Fibroblast of villous mesenchyme (primary cell): ENCODE measurements around the gene NAGA. TPM values are rescaled to one million over a fixed set of nuclear protein-coding genes. Genes with fewer than 3 reads are reported as not detected.
"Not testable (repeated sequence)": the region's sequence is repeated elsewhere in the genome, so short reads cannot be mapped to it uniquely, and the experiment has no call there.

Source experiments
- DNase-seq: peaks from one replicate; pipeline ENCODE4 v3.0.0-alpha.2; 2010; ENCODE audit warnings: low read depth
- H3K4me3 ChIP-seq: 2 replicates; pipeline ENCODE4 v1.5.1; 2011; ENCODE audit warnings: low read depth, mild to moderate bottlenecking, low read length
- total RNA-seq: library from RNA; depleted of rRNA; stranded (reverse); fragments of >200 nt; gene quantifications from 2 replicates; pipeline ENCODE4 v1.2.3, GENCODE V29; 2012
- TF ChIP-seq, protein P1 (sequence below): IDR thresholded peaks from 2 replicates; pipeline ENCODE4 v1.5.1; 2012; ENCODE audit warnings: low read depth, mild to moderate bottlenecking, low read length; ENCODE audit not compliant: insufficient read depth

NAGA gene
- total RNA-seq, result 31.1 and 41.6 TPM in 2 replicates

DNA sequence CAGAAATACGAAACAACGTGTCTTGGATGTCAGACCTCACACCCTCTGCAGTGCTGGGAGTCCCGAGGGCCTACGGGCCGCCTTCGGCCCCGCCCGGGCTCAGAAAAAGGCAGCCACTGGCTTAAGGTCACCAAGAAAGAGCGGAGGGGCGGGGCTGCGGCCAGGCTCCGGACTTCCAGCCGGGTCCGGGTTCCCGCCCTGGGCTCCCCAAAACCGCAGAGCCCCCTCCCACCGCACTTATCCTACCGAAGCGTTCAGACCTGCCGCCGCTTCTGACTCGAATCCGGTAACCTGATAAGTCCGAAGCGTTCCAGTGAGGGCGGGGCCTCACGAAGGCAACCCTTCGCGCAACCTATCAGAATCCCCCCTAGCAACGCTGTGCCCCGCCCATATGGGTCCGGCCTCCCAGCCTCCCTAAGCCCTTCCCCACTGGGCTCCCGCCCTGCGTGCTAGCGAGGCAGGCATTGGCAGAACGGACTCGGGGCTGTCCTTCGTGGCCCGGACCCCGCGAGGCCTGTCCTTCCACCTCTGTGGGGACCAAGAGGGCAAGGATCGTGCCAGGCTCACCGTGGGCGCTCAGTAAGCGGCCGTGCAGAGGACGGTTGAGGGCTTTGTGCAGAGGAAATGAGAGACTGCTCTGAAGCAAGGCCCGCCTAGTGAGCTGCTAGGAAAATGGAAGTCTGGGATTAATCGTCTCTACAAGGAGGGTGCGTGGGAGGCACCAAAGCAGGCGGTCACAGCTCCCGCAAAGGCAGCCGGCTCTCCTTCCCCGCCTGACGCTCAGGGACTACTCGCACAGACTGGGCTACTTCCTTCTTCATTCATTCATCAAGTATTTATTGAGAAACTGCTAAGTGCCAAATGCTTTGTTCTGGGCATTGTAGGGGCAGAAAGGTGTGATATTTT lies at the start of gene NAGA:
Gene NAGA, minus strand, starts transcription at position 296 of the 906 bp plus-strand sequence. CDS start 515 bp downstream, outside the sequence.
- peak within 1 kb of the TSS; percentile 68 for H3K4me3 ChIP-seq
- peak; percentile 97 for DNase-seq
- TF ChIP-seq, protein P1, sequence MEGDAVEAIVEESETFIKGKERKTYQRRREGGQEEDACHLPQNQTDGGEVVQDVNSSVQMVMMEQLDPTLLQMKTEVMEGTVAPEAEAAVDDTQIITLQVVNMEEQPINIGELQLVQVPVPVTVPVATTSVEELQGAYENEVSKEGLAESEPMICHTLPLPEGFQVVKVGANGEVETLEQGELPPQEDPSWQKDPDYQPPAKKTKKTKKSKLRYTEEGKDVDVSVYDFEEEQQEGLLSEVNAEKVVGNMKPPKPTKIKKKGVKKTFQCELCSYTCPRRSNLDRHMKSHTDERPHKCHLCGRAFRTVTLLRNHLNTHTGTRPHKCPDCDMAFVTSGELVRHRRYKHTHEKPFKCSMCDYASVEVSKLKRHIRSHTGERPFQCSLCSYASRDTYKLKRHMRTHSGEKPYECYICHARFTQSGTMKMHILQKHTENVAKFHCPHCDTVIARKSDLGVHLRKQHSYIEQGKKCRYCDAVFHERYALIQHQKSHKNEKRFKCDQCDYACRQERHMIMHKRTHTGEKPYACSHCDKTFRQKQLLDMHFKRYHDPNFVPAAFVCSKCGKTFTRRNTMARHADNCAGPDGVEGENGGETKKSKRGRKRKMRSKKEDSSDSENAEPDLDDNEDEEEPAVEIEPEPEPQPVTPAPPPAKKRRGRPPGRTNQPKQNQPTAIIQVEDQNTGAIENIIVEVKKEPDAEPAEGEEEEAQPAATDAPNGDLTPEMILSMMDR, result no peak

DNA sequence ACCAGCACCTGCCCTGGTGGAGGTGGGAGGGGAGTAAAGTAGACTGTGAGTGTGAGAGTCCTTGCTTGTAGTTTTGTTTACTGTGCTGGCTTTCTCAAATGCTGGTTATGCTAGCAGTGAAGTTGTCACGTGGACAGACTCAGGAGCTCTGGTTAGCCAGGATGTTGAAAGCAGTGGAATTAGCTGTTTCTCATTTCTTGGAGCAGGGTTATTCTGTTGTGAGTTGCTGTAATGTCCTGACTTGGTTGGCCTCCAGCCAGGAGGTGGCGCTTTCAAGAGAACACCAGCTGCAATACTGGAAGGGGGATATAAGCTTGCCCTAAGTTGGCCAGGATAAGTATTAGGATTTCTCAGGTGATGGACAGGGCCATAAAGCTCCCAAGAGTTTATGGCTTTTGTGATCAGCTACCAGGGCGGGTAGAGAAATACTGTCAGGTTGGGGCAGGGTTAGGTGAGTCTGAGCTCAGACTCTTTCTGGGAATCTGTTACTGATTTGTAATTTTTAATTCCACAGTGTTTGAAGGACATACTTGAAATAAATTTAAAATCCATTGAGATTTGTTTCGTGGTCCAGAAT lies 46.3 kb upstream of the NAGA start:
- peak; percentile 43 for DNase-seq
- H3K4me3 ChIP-seq, result no peak overlapping the region
- TF ChIP-seq, protein P1, result no peak

DNA sequence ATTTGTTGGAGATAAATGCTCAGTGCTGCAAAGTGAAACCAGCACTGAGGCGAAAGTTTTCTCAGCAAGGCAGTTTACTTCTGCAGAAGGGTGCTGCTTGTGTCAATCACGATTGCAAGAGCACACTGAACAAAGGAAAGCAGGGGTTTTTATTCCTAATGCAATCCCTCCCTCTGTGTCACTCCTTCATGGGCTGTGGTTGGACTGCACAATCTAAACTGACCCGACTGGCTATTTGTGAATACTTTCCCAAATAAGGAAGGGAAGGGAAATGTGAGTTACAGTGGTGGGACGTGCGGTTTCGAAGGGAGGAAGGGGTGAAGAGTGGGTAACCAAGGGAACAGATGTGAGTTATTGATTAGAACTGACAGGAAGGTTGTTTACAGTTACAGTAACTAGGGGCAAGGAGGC lies 44.8 kb upstream of the NAGA start:
- DNase-seq, H3K4me3 ChIP-seq: not testable (repeated sequence)

DNA sequence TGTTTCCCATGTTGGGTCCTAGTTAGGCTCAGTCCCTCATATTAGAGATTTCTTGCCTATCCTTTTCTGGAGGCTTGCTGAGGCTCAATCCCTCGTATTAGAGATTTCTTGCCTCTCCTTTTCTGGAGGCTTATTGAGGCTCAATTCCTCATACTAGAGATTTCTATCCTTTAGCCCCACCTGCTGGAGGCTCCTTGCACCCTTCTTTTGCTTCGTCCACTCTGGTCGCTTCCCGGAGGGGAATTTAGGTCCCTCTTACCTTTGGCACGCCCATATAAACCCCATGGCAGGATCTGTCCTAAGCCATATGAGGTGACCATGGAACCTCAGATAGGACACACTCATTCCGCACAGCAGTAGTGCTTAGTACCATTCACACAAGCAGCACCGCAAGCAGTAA lies 44.1 kb upstream of the NAGA start:
- H3K4me3 ChIP-seq, result no peak overlapping the region
- peak; percentile 46 for DNase-seq
- TF ChIP-seq, protein P1, result peak; percentile 57

DNA sequence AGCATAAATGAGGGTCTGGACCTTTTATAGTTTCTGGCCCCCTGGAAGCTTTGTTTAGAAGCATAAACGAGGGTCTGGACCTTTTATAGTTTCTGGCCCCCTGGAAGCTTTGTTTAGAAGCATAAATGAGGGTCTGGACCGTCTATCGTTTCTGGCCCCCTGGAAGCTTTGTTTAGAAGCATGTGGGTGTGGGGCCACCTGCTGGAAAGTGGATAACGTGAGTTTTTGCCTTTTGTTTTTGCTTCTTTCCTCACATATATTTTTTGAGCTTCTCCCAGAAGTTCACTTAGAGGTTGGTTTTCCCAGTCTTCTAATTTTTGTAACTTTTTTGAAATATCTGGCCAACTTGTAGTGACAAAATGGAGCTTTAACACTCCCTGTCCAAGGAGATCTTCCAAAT lies 42.2 kb upstream of the NAGA start:
- peak; percentile 16 for DNase-seq
- H3K4me3 ChIP-seq, result not testable (repeated sequence)

DNA sequence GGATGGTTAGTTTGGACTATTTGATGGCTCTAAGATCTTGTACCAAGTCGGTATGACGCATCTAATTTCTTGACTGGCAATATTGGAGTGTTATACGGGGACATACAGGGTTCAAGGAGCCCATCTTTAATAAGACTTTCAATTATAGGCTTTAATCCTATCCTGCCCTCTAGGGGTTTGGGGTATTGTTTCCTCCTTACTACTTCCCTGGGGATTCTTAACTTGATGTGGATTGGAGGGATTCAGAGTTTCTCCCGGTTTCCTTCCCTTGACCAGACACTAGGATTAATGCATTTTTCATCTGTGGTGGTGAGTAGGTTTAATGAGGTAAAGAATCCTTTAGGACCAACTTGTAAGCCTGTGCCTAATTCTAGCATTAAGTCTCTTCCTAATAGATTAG lies 41.2 kb upstream of the NAGA start:
- TF ChIP-seq, protein P1, result no peak
- DNase-seq, result no peak
- H3K4me3 ChIP-seq, result no peak overlapping the region

DNA sequence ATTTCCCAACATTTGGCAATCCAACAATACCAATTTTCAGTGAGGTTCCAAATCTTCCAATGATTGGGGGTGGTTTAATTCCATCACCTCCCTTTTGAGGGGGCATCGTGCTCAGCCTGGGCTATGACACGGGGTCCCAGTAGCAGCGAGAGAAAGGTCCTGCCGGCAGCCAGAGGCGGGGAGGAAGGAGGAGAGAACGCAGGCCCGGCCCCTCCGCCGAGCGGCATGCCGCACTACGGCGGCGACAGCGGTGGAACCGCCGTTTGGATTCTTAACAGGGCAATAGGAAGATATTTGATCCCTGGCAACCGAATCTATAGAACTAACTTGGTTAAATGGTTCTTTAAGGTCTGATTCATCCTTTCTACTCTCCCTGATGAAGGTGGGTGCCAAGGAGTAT lies 38.2 kb upstream of the NAGA start:
- H3K4me3 ChIP-seq, result no peak overlapping the region
- TF ChIP-seq, protein P1, result no peak
- no peak for DNase-seq

DNA sequence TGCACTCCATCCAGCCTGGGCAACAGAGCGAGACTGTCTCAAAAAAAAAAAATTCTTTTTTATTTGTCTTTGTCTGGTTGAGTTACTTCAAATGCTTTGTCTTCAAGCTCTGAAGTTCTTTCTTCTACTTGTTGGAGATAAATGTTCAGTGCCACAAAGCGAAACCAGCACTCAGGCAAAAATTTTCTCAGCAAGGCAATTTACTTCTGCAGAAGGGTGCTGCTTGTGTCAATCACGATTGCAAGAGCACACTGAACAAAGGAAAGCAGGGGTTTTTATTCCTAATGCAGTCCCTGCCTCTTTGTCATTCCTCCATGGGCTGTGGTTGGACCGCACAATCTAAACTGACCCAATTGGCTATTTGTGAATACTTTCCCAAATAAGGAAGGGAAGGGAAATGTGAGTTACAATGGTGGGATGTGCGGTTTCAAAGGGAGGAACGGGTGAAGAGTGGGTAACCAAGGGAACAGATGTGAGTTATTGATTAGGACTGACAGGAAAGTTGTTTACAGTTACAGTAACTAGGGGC lies 33.8 kb upstream of the NAGA start:
- not testable (repeated sequence) for DNase-seq, H3K4me3 ChIP-seq
